ENCODE measurements around the gene OCLN. TPM values are rescaled to one million over a fixed set of nuclear protein-coding genes. Genes with fewer than 3 reads are reported as not detected.
"Not testable (repeated sequence)": the region's sequence is repeated elsewhere in the genome, so short reads cannot be mapped to it uniquely, and the experiment has no call there.

The OCLN gene
- total RNA-seq, 1 experiment from 2014 or later = 7.8 TPM

DNA sequence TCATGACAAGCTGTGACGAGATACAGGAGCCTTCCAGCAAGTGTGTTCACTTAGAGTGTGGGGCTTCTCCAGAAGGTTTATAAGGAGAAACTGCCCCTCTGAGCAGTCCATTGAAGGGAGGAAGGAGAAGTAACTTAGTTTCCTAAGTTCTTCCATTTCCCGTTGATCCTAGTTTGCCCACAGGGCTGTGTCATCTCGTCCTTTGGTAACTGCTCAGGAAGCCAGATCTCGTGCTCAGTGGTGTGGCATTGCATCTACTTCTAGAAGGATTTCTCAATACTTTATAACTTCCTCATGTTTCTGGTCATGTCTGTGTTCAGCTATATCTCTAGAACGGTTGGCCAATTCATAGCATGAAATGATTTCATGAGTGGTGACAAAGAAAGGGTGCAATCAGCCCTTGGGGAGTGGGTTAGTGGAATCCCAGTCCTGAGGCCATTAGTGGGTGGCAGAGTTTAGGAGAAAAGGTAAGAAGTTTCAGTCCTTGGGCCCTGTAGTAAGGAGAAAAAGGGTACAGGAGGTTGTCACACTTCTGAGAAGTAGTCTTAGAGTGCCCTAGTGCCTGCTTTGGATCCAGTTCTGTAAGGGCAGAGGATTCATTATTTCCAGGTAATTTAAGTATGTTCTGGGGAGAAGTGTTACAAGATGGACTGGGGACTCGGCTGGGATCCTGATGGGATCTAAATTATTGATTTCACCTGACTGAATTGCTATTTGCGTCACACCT, 103.7 kb downstream of the OCLN start:
- in situ Hi-C loops (cut with HindIII; ENCODE audit: low sequenced_read_pairs); DNase-seq (ENCODE audit: low spot score): not testable (repeated sequence)

- DNase-seq (ENCODE audit: low spot score); in situ Hi-C loops (cut with HindIII; ENCODE audit: low sequenced_read_pairs): not testable (repeated sequence)
These were observed 109.4 kb downstream of the OCLN start for GRCh38 chr5:69601947-69602346.

DNA sequence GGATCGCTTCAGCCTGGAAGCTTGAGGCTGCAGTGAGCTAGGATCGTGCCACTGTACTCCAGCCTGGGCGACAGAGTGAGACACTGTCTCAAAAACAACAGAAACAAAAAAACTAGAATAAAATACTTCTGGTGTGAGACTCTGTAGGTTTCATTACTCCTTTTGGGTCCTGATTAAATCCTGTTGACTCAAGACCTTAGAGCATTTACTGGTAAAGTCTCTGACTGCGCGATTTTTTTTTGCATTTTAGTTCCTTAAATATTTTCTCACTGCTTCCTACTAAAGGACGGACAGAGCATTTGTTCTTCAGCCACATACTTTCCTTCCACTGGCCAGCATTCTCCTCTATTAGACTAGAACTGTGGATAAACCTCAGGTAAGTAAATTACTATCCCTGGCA, 114.2 kb downstream of the OCLN start:
- in situ Hi-C loops (cut with HindIII; ENCODE audit: low sequenced_read_pairs); DNase-seq (ENCODE audit: low spot score): not testable (repeated sequence)

Other genes with a start within 250 kb of the OCLN start
- gene CCDC125, start 160.0 kb upstream of the OCLN start, total RNA-seq (2014; rRNA removed; shearing (Covaris generic)) = not detected in 2 replicates
- gene AK6, start 123.3 kb upstream of the OCLN start, total RNA-seq (2014; rRNA removed; shearing (Covaris generic)) = 39.7 and 62.0 TPM in 2 replicates
- 144 and 177 TPM in 2 replicates for gene TAF9, start 123.3 kb upstream of the OCLN start, total RNA-seq (2014; rRNA removed; shearing (Covaris generic))
- 17.4 and 19.3 TPM in 2 replicates for gene RAD17, start 123.0 kb upstream of the OCLN start, total RNA-seq (2014; rRNA removed; shearing (Covaris generic))
- not detected in 2 replicates for gene MARVELD2, start 77.7 kb upstream of the OCLN start, total RNA-seq (2014; rRNA removed; shearing (Covaris generic))
- 57.7 and 61.5 TPM in 2 replicates for gene GTF2H2C, start 67.4 kb downstream of the OCLN start, total RNA-seq (2014; rRNA removed; shearing (Covaris generic))